ENCODE data around the gene CACNA1S. TPM values are rescaled to one million over a fixed set of nuclear protein-coding genes. Genes with fewer than 3 reads are reported as not detected.

CACNA1S gene
- total and polyA plus RNA-seq, 2 donors (not counting 1 experiment from before 2014, with no cell fraction given) = not detected

GRCh38 chr1:201096041-201096461 is 16.2 kb downstream of the CACNA1S start:
- Histone ChIP-seq H3K4me3 (ENCODE audit: control extremely low read depth in 1 of 5, extremely low read depth in 1 of 5, insufficient read depth in 1 of 5, low read depth in 2 of 5, low read length in 4 of 5) (no peak overlapping the region), H3K36me3 (replicated peaks in 1 of 2; ENCODE audit: control extremely low read depth in 1 of 2, control insufficient read depth in 1 of 2, extremely low read depth in 1 of 2, insufficient read depth in 2 of 2, low read length in 1 of 2) (no peaks in the 10 kb centered on the region), H3K27me3 (replicated peaks in 1 of 4; ENCODE audit: control extremely low read depth in 1 of 4, control insufficient read depth in 3 of 4, insufficient read depth in 4 of 4, low read length in 3 of 4) (peaks cover 0 to 3% (median 0%) of the 10 kb centered on the region in 4 experiments), H3K27ac (ENCODE audit: low read length in 2 of 2) (no peak overlapping the region), H3K9me3 (ENCODE audit: control extremely low read depth in 1 of 3, control insufficient read depth in 2 of 3, insufficient read depth in 1 of 3, low read length in 2 of 3) (no peaks in the 10 kb centered on the region), H3K9ac (ENCODE audit: low read length) (no peak overlapping the region), H3K4me1 (ENCODE audit: control insufficient read depth in 2 of 2, insufficient read depth in 2 of 2, low read length in 2 of 2) (no peaks in the 10 kb centered on the region), H3K4me2 (replicated peaks; ENCODE audit: low read depth, low read length, poor library complexity, severe bottlenecking) (no peak overlapping the region), H3K79me2 (ENCODE audit: control insufficient read depth, insufficient read depth, low read length) (no peaks in the 10 kb centered on the region), H2AFZ (ENCODE audit: insufficient read depth, low read depth, low read length, poor library complexity, severe bottlenecking) (no peak overlapping the region), H4K20me1 (ENCODE audit: control insufficient read depth, insufficient read depth, low read length, poor library complexity, severe bottlenecking) (no peaks in the 10 kb centered on the region)
- H3K4me3 Mint-ChIP-seq = no peak overlapping the region
- intact Hi-C loops (cut with micrococcal nuclease) = no loop called here
- peaks cover 4% of the 10 kb centered on the region for H3K27me3 Mint-ChIP-seq
- 44% methylated on average over 5 of the region's 5 CpGs for WGBS (ENCODE audit: insufficient coverage)
- DNase-seq (no peak), ATAC-seq (ENCODE audit: low read depth) (no peak)
- ChIA-PET CTCF (interaction anchor here (1.2 kb wide), 1 partner anchor 116 kb away, joined by 4 read pairs; no protein-coding TSS in a partner anchor), POLR2A (no interaction called here)
- H3K27ac Mint-ChIP-seq = no peak overlapping the region
- no peaks in the 10 kb centered on the region for H3K9me3 Mint-ChIP-seq (ENCODE audit: insufficient read depth)
- H3K4me1 Mint-ChIP-seq = no peaks in the 10 kb centered on the region
- TF ChIP-seq CTCF (IDR thresholded peaks at IDR 0.05) = no peak
- no peak for TF ChIP-seq EZH2 (IDR thresholded peaks at IDR 0.05; ENCODE audit: borderline replicate concordance, insufficient read depth, low read depth, low read length, poor library complexity, severe bottlenecking)

DNA sequence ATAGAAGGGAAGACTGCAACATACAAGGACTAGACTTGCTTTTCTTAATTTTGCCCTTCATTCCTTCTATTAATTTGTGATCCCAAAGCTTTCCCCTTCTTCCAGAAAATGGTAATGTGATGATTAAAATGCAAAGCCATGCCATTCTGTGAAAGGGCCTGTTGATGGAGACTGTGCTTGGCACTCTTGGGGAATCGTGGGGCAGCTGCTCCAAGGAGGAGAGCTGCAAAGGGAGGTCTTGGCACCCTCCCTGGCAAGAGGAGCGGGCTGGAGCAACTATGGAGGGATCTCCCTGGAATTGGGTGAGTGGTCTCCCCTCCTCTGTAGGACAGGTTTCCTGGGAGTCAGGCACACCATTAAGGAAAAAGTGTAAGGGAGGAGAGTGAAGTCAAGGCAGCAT is 16.6 kb downstream of the CACNA1S start:
- no peaks in the 10 kb centered on the region for H3K4me1 ChIP-seq (ENCODE audit: control insufficient read depth in 2 of 2, insufficient read depth in 2 of 2, low read length in 2 of 2)
- no peak overlapping the region for H3K4me3 ChIP-seq (ENCODE audit: control extremely low read depth in 1 of 5, extremely low read depth in 1 of 5, insufficient read depth in 1 of 5, low read depth in 2 of 5, low read length in 4 of 5)
- ChIA-PET POLR2A (no interaction called here), CTCF (interaction anchor here (1.4 kb wide), 1 partner anchor 18 kb away, joined by 3 read pairs; no protein-coding TSS in a partner anchor)
- no peak overlapping the region for H2AFZ ChIP-seq (ENCODE audit: insufficient read depth, low read depth, low read length, poor library complexity, severe bottlenecking)
- H3K9me3 ChIP-seq (ENCODE audit: control extremely low read depth in 1 of 3, control insufficient read depth in 2 of 3, insufficient read depth in 1 of 3, low read length in 2 of 3) = no peaks in the 10 kb centered on the region
- TF ChIP-seq CTCF (IDR thresholded peaks at IDR 0.05) (no peak), EZH2 (IDR thresholded peaks at IDR 0.05; ENCODE audit: borderline replicate concordance, insufficient read depth, low read depth, low read length, poor library complexity, severe bottlenecking) (no peak)
- H3K9ac ChIP-seq (ENCODE audit: low read length) = no peak overlapping the region
- WGBS (ENCODE audit: insufficient coverage) = 94% methylated on average over 2 of the region's 2 CpGs
- peaks cover 0 to 3% (median 0%) of the 10 kb centered on the region in 4 experiments for H3K27me3 ChIP-seq (replicated peaks in 1 of 4; ENCODE audit: control extremely low read depth in 1 of 4, control insufficient read depth in 3 of 4, insufficient read depth in 4 of 4, low read length in 3 of 4)
- H3K27ac ChIP-seq (ENCODE audit: low read length in 2 of 2) = no peak overlapping the region
- no peaks in the 10 kb centered on the region for H4K20me1 ChIP-seq (ENCODE audit: control insufficient read depth, insufficient read depth, low read length, poor library complexity, severe bottlenecking)
- intact Hi-C loops (cut with micrococcal nuclease) = no loop called here
- no peaks in the 10 kb centered on the region for H3K36me3 ChIP-seq (replicated peaks in 1 of 2; ENCODE audit: control extremely low read depth in 1 of 2, control insufficient read depth in 1 of 2, extremely low read depth in 1 of 2, insufficient read depth in 2 of 2, low read length in 1 of 2)
- H3K27me3 Mint-ChIP-seq = peaks cover 4% of the 10 kb centered on the region
- no peak overlapping the region for H3K27ac Mint-ChIP-seq
- H3K4me3 Mint-ChIP-seq = no peak overlapping the region
- H3K9me3 Mint-ChIP-seq (ENCODE audit: insufficient read depth) = no peaks in the 10 kb centered on the region
- no peaks in the 10 kb centered on the region for H3K4me1 Mint-ChIP-seq
- ATAC-seq (ENCODE audit: low read depth) (no peak), DNase-seq (no peak)
- no peaks in the 10 kb centered on the region for H3K79me2 ChIP-seq (ENCODE audit: control insufficient read depth, insufficient read depth, low read length)
- H3K4me2 ChIP-seq (replicated peaks; ENCODE audit: low read depth, low read length, poor library complexity, severe bottlenecking) = no peak overlapping the region

All from B cell (primary cell).